Measurements from ENCODE around the gene LRIT3. TPM values are rescaled to one million over a fixed set of nuclear protein-coding genes. Genes with fewer than 3 reads are reported as not detected.
"Not testable (repeated sequence)": the region's sequence is repeated elsewhere in the genome, so short reads cannot be mapped to it uniquely, and the experiment has no call there.

Gene LRIT3
- total and polyA plus RNA-seq, 4 donors = 0.03 to 0.08 (median 0.07) TPM; not detected in 1

DNA sequence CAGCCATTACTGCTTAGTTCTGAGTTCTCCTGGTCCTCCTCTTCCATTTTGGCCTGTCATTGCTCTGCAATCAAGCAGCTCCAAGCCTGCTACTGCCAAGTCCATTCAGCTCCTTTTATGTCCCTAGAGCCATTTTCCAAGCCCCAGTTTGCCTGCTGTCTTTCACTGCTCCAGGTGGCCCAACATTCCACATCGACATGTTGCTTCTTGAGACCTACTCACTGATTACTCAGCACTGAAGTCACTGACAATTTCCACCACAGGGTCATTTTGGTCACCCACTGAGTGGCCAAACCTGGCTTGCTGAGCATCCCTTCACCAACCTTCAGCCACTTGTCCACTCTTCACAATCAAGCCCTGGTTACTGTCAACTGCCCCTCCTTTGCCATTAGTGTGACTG lies 27.2 kb downstream of the LRIT3 start:
- Histone ChIP-seq H3K27ac (ENCODE audit: low read depth in 1 of 2, low read length in 2 of 2) (no peak overlapping the region), H3K36me3 (ENCODE audit: control insufficient read depth in 4 of 4, insufficient read depth in 3 of 4, low read depth in 1 of 4, low read length in 3 of 4) (no peaks in the 10 kb centered on the region), H3K27me3 (ENCODE audit: control insufficient read depth in 4 of 4, insufficient read depth in 4 of 4, low read length in 3 of 4) (no peaks in the 10 kb centered on the region), H3K4me3 (ENCODE audit: low read depth in 1 of 3, low read length in 3 of 3) (no peak overlapping the region), H3K9me3 (ENCODE audit: control insufficient read depth in 4 of 4, low read length in 3 of 4) (no peaks in the 10 kb centered on the region), H3K9ac (ENCODE audit: low read depth in 1 of 2, low read length in 2 of 2) (no peak overlapping the region), H3K4me1 (ENCODE audit: control insufficient read depth in 4 of 4, insufficient read depth in 4 of 4, low read length in 3 of 4) (no peaks in the 10 kb centered on the region)
- DNase-seq (ENCODE audit: low spot score) = no peak
- TF ChIP-seq TAF1 (conservative IDR thresholded peaks at IDR 0.05) = no peak
- 95% methylated on average over 1 of the region's 1 CpG for WGBS

DNA sequence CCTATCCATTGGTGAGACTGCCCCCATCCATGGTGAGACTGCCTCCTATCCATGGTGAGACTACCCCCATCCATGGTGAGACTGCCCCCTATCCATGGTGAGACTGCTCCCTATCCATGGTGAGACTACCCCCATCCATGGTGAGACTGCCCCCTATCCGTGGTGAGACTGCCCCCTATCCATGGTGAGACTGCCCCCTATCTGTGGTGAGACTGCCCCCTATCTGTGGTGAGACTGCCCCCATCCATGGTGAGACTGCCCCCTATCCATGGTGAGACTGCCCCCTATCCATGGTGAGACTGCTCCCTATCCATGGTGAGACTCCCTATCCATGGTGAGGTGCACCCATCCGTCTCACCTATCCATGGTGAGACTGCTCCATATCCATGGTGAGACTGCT lies 27.6 kb downstream of the LRIT3 start:
- 91% methylated on average over 2 of the region's 2 CpGs for WGBS
- H3K27me3 ChIP-seq (ENCODE audit: control insufficient read depth in 4 of 4, insufficient read depth in 4 of 4, low read length in 3 of 4); H3K4me3 ChIP-seq (ENCODE audit: low read depth in 1 of 3, low read length in 3 of 3); H3K4me1 ChIP-seq (ENCODE audit: control insufficient read depth in 4 of 4, insufficient read depth in 4 of 4, low read length in 3 of 4); H3K27ac ChIP-seq (ENCODE audit: low read depth in 1 of 2, low read length in 2 of 2); H3K9me3 ChIP-seq (ENCODE audit: control insufficient read depth in 4 of 4, low read length in 3 of 4); DNase-seq (ENCODE audit: low spot score); H3K9ac ChIP-seq (ENCODE audit: low read depth in 1 of 2, low read length in 2 of 2); H3K36me3 ChIP-seq (ENCODE audit: control insufficient read depth in 4 of 4, insufficient read depth in 3 of 4, low read depth in 1 of 4, low read length in 3 of 4): not testable (repeated sequence)

DNA sequence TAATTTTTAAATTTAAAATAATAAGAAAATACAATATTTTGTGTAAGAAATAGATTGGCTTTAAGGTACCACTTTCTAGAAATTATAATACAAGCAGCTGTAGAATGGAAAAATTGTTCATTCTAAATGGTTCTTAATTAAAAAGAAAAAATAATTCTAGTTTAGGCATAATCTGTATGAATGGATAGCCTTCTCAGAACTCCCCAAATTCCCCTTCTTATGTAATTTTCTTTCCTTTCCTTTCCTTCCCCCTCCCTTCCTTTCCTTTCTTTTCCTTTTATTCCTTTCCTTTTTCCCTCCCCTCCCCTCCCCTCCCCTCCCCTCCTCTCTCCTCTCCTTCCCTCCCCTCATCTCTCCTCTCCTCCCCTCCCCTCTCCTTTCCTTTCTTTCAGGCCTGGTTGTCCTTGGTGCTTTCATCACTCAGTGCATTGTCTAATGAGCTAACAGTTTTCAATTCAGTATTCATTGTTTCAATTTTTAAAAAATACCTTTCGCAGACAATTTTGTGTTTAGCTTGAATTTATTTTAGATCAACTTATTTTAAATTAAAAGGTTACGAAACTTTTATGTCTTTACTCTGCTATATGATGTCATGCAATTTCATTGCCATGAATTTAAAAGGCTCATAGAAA lies 28.8 kb downstream of the LRIT3 start:
- 96% methylated on average over 2 of the region's 2 CpGs for WGBS
- Histone ChIP-seq H3K9ac (ENCODE audit: low read depth in 1 of 2, low read length in 2 of 2) (no peak overlapping the region), H3K9me3 (ENCODE audit: control insufficient read depth in 4 of 4, low read length in 3 of 4) (no peaks in the 10 kb centered on the region), H3K27ac (ENCODE audit: low read depth in 1 of 2, low read length in 2 of 2) (no peak overlapping the region), H3K36me3 (ENCODE audit: control insufficient read depth in 4 of 4, insufficient read depth in 3 of 4, low read depth in 1 of 4, low read length in 3 of 4) (no peaks in the 10 kb centered on the region), H3K27me3 (ENCODE audit: control insufficient read depth in 4 of 4, insufficient read depth in 4 of 4, low read length in 3 of 4) (no peaks in the 10 kb centered on the region), H3K4me1 (ENCODE audit: control insufficient read depth in 4 of 4, insufficient read depth in 4 of 4, low read length in 3 of 4) (no peaks in the 10 kb centered on the region), H3K4me3 (ENCODE audit: low read depth in 1 of 3, low read length in 3 of 3) (no peak overlapping the region)
- TF ChIP-seq, protein P1, sequence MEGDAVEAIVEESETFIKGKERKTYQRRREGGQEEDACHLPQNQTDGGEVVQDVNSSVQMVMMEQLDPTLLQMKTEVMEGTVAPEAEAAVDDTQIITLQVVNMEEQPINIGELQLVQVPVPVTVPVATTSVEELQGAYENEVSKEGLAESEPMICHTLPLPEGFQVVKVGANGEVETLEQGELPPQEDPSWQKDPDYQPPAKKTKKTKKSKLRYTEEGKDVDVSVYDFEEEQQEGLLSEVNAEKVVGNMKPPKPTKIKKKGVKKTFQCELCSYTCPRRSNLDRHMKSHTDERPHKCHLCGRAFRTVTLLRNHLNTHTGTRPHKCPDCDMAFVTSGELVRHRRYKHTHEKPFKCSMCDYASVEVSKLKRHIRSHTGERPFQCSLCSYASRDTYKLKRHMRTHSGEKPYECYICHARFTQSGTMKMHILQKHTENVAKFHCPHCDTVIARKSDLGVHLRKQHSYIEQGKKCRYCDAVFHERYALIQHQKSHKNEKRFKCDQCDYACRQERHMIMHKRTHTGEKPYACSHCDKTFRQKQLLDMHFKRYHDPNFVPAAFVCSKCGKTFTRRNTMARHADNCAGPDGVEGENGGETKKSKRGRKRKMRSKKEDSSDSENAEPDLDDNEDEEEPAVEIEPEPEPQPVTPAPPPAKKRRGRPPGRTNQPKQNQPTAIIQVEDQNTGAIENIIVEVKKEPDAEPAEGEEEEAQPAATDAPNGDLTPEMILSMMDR (IDR thresholded peaks at IDR 0.05; ENCODE audit: low read depth, low read length, missing input control) = no peak
- TF ChIP-seq, protein P2, sequence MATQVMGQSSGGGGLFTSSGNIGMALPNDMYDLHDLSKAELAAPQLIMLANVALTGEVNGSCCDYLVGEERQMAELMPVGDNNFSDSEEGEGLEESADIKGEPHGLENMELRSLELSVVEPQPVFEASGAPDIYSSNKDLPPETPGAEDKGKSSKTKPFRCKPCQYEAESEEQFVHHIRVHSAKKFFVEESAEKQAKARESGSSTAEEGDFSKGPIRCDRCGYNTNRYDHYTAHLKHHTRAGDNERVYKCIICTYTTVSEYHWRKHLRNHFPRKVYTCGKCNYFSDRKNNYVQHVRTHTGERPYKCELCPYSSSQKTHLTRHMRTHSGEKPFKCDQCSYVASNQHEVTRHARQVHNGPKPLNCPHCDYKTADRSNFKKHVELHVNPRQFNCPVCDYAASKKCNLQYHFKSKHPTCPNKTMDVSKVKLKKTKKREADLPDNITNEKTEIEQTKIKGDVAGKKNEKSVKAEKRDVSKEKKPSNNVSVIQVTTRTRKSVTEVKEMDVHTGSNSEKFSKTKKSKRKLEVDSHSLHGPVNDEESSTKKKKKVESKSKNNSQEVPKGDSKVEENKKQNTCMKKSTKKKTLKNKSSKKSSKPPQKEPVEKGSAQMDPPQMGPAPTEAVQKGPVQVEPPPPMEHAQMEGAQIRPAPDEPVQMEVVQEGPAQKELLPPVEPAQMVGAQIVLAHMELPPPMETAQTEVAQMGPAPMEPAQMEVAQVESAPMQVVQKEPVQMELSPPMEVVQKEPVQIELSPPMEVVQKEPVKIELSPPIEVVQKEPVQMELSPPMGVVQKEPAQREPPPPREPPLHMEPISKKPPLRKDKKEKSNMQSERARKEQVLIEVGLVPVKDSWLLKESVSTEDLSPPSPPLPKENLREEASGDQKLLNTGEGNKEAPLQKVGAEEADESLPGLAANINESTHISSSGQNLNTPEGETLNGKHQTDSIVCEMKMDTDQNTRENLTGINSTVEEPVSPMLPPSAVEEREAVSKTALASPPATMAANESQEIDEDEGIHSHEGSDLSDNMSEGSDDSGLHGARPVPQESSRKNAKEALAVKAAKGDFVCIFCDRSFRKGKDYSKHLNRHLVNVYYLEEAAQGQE (IDR thresholded peaks at IDR 0.05) = no peak
- TF ChIP-seq YY1 (IDR thresholded peaks at IDR 0.05) (no peak), FOXA2 (IDR thresholded peaks at IDR 0.05) (no peak), FOXA1 (IDR thresholded peaks at IDR 0.05) (no peak), RXRA (IDR thresholded peaks at IDR 0.05) (no peak), JUND (IDR thresholded peaks at IDR 0.05) (no peak), RAD21 (IDR thresholded peaks at IDR 0.05) (no peak), EGR1 (IDR thresholded peaks at IDR 0.05; ENCODE audit: low read depth in 2 of 2) (no peak), HNF4G (IDR thresholded peaks at IDR 0.05) (no peak), SP1 (IDR thresholded peaks at IDR 0.05) (no peak), TAF1 (conservative IDR thresholded peaks at IDR 0.05) (no peak), NR2F2 (IDR thresholded peaks at IDR 0.05) (no peak), GABPA (IDR thresholded peaks at IDR 0.05 in 1 of 2, conservative IDR thresholded peaks at IDR 0.05 in 1 of 2) (no peak), HNF4A (conservative IDR thresholded peaks at IDR 0.05) (no peak)
- TF ChIP-seq, protein P3, sequence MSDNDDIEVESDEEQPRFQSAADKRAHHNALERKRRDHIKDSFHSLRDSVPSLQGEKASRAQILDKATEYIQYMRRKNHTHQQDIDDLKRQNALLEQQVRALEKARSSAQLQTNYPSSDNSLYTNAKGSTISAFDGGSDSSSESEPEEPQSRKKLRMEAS (IDR thresholded peaks at IDR 0.05) = no peak
- TF ChIP-seq, protein P4, sequence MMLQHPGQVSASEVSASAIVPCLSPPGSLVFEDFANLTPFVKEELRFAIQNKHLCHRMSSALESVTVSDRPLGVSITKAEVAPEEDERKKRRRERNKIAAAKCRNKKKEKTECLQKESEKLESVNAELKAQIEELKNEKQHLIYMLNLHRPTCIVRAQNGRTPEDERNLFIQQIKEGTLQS (IDR thresholded peaks at IDR 0.05) = no peak
- TF ChIP-seq, protein P5, sequence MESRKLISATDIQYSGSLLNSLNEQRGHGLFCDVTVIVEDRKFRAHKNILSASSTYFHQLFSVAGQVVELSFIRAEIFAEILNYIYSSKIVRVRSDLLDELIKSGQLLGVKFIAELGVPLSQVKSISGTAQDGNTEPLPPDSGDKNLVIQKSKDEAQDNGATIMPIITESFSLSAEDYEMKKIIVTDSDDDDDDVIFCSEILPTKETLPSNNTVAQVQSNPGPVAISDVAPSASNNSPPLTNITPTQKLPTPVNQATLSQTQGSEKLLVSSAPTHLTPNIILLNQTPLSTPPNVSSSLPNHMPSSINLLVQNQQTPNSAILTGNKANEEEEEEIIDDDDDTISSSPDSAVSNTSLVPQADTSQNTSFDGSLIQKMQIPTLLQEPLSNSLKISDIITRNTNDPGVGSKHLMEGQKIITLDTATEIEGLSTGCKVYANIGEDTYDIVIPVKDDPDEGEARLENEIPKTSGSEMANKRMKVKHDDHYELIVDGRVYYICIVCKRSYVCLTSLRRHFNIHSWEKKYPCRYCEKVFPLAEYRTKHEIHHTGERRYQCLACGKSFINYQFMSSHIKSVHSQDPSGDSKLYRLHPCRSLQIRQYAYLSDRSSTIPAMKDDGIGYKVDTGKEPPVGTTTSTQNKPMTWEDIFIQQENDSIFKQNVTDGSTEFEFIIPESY (IDR thresholded peaks at IDR 0.05) = no peak
- DNase-seq (ENCODE audit: low spot score) = no peak

All from liver (tissue), 9 donors.